SU-DHL-6 (cell line): ENCODE results near the gene ADARB2.

Experiments
- H2AFZ ChIP-seq: fragments of 200-600 bp; sonication (generic); 2 replicates; pipeline ENCODE4 v1.6.1; 2014; ENCODE audit warnings: low read depth, mild to moderate bottlenecking, moderate library complexity, mixed read lengths, antibody characterized with exemption, low read length; ENCODE audit not compliant: severe bottlenecking
- H3F3A ChIP-seq: fragments of 200-600 bp; shearing (Covaris generic); 2 replicates; pipeline ENCODE4 v1.6.0; 2016; ENCODE audit warnings: antibody characterized with exemption, mild to moderate bottlenecking; ENCODE audit not compliant: insufficient read depth
- H3K27ac ChIP-seq: fragments of 200-600 bp; sonication (generic); 2 replicates; pipeline ENCODE4 v1.5.1; 2016; ENCODE audit warnings: low read depth, mild to moderate bottlenecking, low read length, moderate library complexity, mixed read lengths
- H3K27me3 ChIP-seq: fragments of 200-600 bp; sonication (generic), shearing (Covaris generic); 2 replicates; pipeline ENCODE4 v1.6.0; 2014; ENCODE audit warnings: mild to moderate bottlenecking, low read length
- H3K36me3 ChIP-seq: fragments of 200-600 bp; sonication (generic); 2 replicates; pipeline ENCODE4 v1.6.1; 2014; ENCODE audit warnings: mild to moderate bottlenecking, low read length, mixed read lengths
- H3K4me2 ChIP-seq: fragments of 300-600, 200-600 bp; shearing (Covaris generic), sonication (generic); 2 replicates; pipeline ENCODE4 v1.6.0; 2014; ENCODE audit warnings: low read length, low read depth, mild to moderate bottlenecking; ENCODE audit not compliant: poor library complexity, severe bottlenecking
- H3K4me3 ChIP-seq: fragments of 200-600 bp; sonication (generic); 2 replicates; pipeline ENCODE4 v1.5.1; 2014; ENCODE audit warnings: antibody characterized with exemption, low read length, mild to moderate bottlenecking, mixed read lengths; ENCODE audit not compliant: insufficient read depth, poor library complexity, severe bottlenecking
- H3K79me2 ChIP-seq: fragments of 200-600 bp; sonication (generic); 2 replicates; pipeline ENCODE4 v1.6.1; 2014; ENCODE audit warnings: mild to moderate bottlenecking, low read length, moderate library complexity; ENCODE audit not compliant: insufficient read depth
- H3K9ac ChIP-seq: fragments of 200-600 bp; sonication (generic); 2 replicates; pipeline ENCODE4 v1.7.0; 2014; ENCODE audit warnings: mild to moderate bottlenecking, low read length
- H3K9me2 ChIP-seq: fragments of 200-600 bp; sonication (generic); replicated peaks from 2 replicates; pipeline ENCODE4 v1.6.1; 2014; ENCODE audit warnings: low read length; ENCODE audit not compliant: insufficient read depth
- H3K9me3 ChIP-seq: fragments of 200-600 bp; sonication (generic); 2 replicates; pipeline ENCODE4 v1.6.1; 2014; ENCODE audit warnings: low read length, mixed read lengths; ENCODE audit not compliant: insufficient read depth
- H4K20me1 ChIP-seq: fragments of 200-600 bp; sonication (generic); 2 replicates; pipeline ENCODE4 v1.6.1; 2014; ENCODE audit warnings: low read depth, mild to moderate bottlenecking, antibody characterized with exemption, low read length, moderate library complexity, mixed read lengths
- EZH2phosphoT487 ChIP-seq: fragments of 200-600 bp; sonication (generic), shearing (Covaris generic); conservative IDR thresholded peaks from 2 replicates; pipeline ENCODE4 v1.6.1; 2018; ENCODE audit warnings: mild to moderate bottlenecking, antibody characterized with exemption, low read length, moderate library complexity, mixed read lengths
- TF ChIP-seq, protein P1 (sequence below): fragments of 200-600 bp; sonication (generic); IDR thresholded peaks from one replicate; pipeline ENCODE4 v1.5.1; 2017; ENCODE audit warnings: antibody characterized with exemption, mild to moderate bottlenecking, low read length, moderate library complexity; ENCODE audit not compliant: insufficient read depth, poor library complexity, severe bottlenecking

ADARB2 gene

DNA sequence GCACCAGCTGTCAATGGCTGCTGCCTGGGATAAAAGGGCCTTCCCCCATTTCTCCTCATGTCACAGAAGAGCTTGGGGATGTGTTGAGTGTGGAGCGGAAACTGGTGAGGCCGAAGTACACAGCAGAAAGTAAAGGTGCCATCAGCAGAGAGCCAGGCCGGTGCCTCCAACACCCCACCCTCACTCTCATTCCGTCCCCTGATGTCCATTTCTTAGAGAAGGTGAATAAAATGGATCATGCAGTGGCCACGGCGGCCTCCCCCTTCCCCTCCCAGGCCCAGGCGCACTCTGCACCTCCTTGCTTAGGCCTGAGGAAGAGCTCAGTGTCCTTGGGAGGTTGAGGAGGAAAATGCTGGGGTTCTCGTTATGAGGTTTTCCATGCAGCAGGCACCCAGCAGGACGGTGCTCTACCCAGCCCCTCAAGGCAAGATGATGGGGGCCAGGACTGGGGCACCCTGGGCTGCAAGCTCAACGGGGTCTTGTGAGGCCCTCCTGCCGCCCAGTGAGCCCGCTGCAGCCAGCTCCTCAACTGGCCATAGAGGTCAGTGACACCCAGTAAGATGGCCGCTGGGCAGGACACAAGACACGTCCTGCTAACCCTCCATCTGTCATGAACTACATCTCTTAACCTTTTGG lies 163.9 kb downstream of the ADARB2 start:
- Histone ChIP-seq H2AFZ (no peak overlapping the region), H3F3A (peaks cover 23% of the 10 kb centered on the region; the same call in 1 of the 2 replicates), H3K27me3 (no peaks in the 10 kb centered on the region), H3K9me3 (no peaks in the 10 kb centered on the region), H4K20me1 (no peaks in the 10 kb centered on the region), H3K9ac (no peak overlapping the region), H3K36me3 (no peaks in the 10 kb centered on the region), H3K79me2 (no peaks in the 10 kb centered on the region), H3K4me2 (no peak overlapping the region), H3K27ac (no peak overlapping the region), H3K4me3 (no peak overlapping the region), H3K9me2 (no peaks in the 10 kb centered on the region)
- TF ChIP-seq EZH2phosphoT487, result no peak
- TF ChIP-seq, protein P1, sequence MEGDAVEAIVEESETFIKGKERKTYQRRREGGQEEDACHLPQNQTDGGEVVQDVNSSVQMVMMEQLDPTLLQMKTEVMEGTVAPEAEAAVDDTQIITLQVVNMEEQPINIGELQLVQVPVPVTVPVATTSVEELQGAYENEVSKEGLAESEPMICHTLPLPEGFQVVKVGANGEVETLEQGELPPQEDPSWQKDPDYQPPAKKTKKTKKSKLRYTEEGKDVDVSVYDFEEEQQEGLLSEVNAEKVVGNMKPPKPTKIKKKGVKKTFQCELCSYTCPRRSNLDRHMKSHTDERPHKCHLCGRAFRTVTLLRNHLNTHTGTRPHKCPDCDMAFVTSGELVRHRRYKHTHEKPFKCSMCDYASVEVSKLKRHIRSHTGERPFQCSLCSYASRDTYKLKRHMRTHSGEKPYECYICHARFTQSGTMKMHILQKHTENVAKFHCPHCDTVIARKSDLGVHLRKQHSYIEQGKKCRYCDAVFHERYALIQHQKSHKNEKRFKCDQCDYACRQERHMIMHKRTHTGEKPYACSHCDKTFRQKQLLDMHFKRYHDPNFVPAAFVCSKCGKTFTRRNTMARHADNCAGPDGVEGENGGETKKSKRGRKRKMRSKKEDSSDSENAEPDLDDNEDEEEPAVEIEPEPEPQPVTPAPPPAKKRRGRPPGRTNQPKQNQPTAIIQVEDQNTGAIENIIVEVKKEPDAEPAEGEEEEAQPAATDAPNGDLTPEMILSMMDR, result no peak

DNA sequence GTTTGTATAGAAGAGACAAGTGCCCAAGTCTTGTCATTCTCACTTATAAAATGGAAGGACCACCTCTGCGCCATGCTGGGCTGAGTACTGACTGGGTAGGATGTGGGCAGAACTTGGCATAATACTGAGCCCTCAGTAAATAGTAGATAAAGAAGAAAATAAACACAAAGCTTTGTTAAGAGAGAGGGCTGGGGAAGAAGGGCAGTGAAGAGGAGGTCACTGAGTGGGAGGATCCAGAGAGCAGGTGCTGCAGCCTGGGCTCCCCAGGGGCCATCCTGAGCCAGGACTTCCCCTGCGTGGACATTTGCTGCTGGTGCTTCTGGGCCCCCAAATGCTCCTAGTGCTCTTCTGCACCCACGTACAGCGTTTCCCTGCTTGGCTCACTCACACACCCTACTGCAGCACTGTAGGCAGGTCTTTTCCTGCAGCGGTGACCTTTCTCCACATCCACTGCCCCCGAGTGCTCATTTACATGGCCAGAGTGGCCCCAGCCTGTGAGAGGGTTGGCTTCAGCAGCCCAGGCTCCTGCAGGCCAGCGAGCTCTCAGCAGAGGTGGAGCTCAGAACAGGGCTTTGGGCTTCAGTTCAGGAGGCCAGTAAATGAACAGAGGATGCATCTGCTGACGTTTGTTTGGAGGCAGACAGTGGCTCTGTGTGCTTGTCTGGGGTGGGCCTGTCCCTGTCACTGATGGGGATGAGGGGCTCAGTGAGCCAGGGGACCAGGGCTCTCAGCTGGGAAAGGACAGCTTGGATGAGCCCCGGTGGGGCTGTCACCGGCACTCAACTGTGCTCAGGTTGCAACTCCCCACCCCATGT lies 164.6 kb downstream of the ADARB2 start:
- no peak overlapping the region for H3K4me2 ChIP-seq
- no peaks in the 10 kb centered on the region for H3K79me2 ChIP-seq
- TF ChIP-seq, protein P1, result no peak
- TF ChIP-seq EZH2phosphoT487, result no peak
- no peaks in the 10 kb centered on the region for H3K9me3 ChIP-seq
- H3K27ac ChIP-seq, result no peak overlapping the region
- no peak overlapping the region for H3K4me3 ChIP-seq
- H3K9ac ChIP-seq, result no peak overlapping the region
- no peaks in the 10 kb centered on the region for H3K27me3 ChIP-seq
- H3K36me3 ChIP-seq, result no peaks in the 10 kb centered on the region
- no peak overlapping the region for H2AFZ ChIP-seq
- peaks cover 18% of the 10 kb centered on the region; the same call in 1 of the 2 replicates for H3F3A ChIP-seq
- no peaks in the 10 kb centered on the region for H4K20me1 ChIP-seq
- no peaks in the 10 kb centered on the region for H3K9me2 ChIP-seq

DNA sequence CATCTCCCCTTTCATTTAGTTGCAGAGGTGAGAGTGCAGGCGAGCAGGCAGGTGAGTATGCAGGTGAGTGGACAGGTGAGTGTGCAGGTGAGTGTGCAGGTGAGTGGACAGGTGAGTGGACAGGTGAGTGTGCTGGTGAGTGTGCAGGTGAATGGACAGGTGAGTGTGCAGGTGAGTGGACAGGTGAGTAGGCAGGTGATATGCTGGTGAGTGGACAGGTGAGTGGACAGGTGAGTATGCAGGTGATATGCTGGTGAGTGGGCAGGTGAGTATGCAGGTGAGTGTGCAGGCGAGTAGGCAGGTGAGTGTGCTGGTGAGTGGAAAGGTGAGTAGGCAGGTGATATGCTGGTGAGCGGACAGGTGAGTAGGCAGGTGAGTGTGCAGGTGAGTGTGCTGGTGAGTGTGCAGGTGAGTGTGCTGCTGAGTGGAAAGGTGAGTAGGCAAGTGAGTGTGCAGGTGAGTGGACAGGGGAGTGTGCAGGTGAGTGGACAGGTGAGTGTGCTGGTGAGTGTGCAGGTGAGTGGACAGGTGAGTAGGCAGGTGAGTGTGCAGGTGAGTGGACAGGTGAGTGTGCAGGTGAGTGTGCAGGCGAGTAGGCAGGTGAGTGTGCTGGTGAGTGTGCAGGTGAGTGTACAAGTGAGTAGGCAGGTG lies 165.6 kb downstream of the ADARB2 start:
- H3K9ac ChIP-seq, result no peak overlapping the region
- TF ChIP-seq EZH2phosphoT487, result no peak
- TF ChIP-seq, protein P1, result no peak
- no peaks in the 10 kb centered on the region for H3K79me2 ChIP-seq
- no peaks in the 10 kb centered on the region for H3K36me3 ChIP-seq
- no peaks in the 10 kb centered on the region for H3K9me2 ChIP-seq
- no peak overlapping the region for H3K27ac ChIP-seq
- no peaks in the 10 kb centered on the region for H3K9me3 ChIP-seq
- H2AFZ ChIP-seq, result no peak overlapping the region
- H3K4me3 ChIP-seq, result no peak overlapping the region
- H3K27me3 ChIP-seq, result no peaks in the 10 kb centered on the region
- H4K20me1 ChIP-seq, result no peaks in the 10 kb centered on the region
- peaks cover 12% of the 10 kb centered on the region; the same call in 1 of the 2 replicates for H3F3A ChIP-seq
- no peak overlapping the region for H3K4me2 ChIP-seq
